Activated gamma-delta T cell (primary cell): ENCODE results near the gene LRRC74B.
"Not testable (repeated sequence)": the region's sequence is repeated elsewhere in the genome, so short reads cannot be mapped to it uniquely, and the experiment has no call there.

ENCODE experiments used
- DNase-seq: peaks from one replicate; lab custom pipeline; 2025; lab: John Stamatoyannopoulos, UW

The LRRC74B gene

GRCh38 chr22:21032037-21032867 lies 13.5 kb upstream of the LRRC74B start, which contains the start of gene SLC7A4:
SLC7A4 (minus strand) TSS chr22:21032561; CDS start chr22:21031812, 749 bp downstream.
- no peak for DNase-seq

GRCh38 chr22:21032868-21033688 lies 12.7 kb upstream of the LRRC74B start:
- no peak for DNase-seq

GRCh38 chr22:21033895-21034294 lies 11.9 kb upstream of the LRRC74B start:
- DNase-seq: no peak

- no peak for DNase-seq
Observed at GRCh38 chr22:21034989-21035388, 10.8 kb upstream of the LRRC74B start.

- DNase-seq: no peak
Observed at GRCh38 chr22:21038405-21038804, 7.3 kb upstream of the LRRC74B start.

- not testable (repeated sequence) for DNase-seq
Observed at GRCh38 chr22:21039158-21039557, 6.6 kb upstream of the LRRC74B start.

GRCh38 chr22:21041937-21042336 lies 3.8 kb upstream of the LRRC74B start:
- no peak for DNase-seq

- DNase-seq: no peak
Observed at GRCh38 chr22:21042978-21043859, 2.5 kb upstream of the LRRC74B start.

GRCh38 chr22:21043860-21044535 lies 1.7 kb upstream of the LRRC74B start:
- DNase-seq: no peak

- DNase-seq: no peak
Observed at GRCh38 chr22:21044931-21045584, 688 bp upstream of the LRRC74B start.

GRCh38 chr22:21047035-21047661 lies 1.4 kb downstream of the LRRC74B start:
- no peak for DNase-seq

GRCh38 chr22:21047730-21048129 lies 2.0 kb downstream of the LRRC74B start:
- DNase-seq: no peak

- DNase-seq: not testable (repeated sequence)
Observed at GRCh38 chr22:21048448-21048847, 2.7 kb downstream of the LRRC74B start.

- not testable (repeated sequence) for DNase-seq
Observed at GRCh38 chr22:21048965-21049364, 3.2 kb downstream of the LRRC74B start.

GRCh38 chr22:21051145-21051830 lies 5.5 kb downstream of the LRRC74B start:
- DNase-seq: no peak

- DNase-seq: no peak
Observed at GRCh38 chr22:21051831-21052400, 6.2 kb downstream of the LRRC74B start.

GRCh38 chr22:21052715-21053459 lies 7.1 kb downstream of the LRRC74B start:
- DNase-seq: no peak

- no peak for DNase-seq
Observed at GRCh38 chr22:21054046-21054713, 8.4 kb downstream of the LRRC74B start.
